ENCODE data around the gene NKAPL.
A peak's percentile ranks its signal among the peaks of the same experiment; 100 is the strongest.

Gene NKAPL

DNA sequence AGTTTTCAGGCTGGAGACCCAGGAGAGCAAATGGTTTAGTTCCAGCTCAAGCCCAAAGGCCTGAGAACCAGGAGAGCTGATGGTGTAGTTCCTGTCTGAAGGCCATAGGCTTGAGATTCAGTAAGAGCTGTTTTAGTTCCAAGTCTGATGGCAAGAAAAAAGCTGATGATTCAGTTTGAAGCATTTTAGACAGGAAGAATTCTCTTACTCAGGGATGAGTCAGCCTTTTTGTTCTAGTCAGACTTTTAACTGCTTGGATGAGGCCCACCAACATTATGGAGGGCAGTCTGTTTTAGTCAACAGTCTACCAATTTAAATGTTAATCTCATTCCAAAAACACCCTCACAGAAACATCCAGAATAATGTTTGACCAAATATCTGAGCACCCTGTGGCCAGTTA, 10.4 kb downstream of the NKAPL start:
- intact Hi-C loops (cut with DNase I; ENCODE audit: low total_unique reads), result no loop called here
- peaks cover 28 to 33% (median 32%) of the 10 kb centered on the region in 3 donors for H3K36me3 ChIP-seq
- TF ChIP-seq CTCF (IDR thresholded peaks at IDR 0.05), result no peak
- H3K27me3 ChIP-seq, result no peaks in the 10 kb centered on the region
- H3K4me3 ChIP-seq, result no peak overlapping the region
- no peak overlapping the region for H3K27ac ChIP-seq
- peaks cover 0 to 17% (median 10%) of the 10 kb centered on the region in 4 donors for H3K4me1 ChIP-seq
- no peak for DNase-seq
- no peaks in the 10 kb centered on the region for H3K9me3 ChIP-seq

- no peak for TF ChIP-seq CTCF (IDR thresholded peaks at IDR 0.05)
- Histone ChIP-seq H3K36me3 (peaks cover 56 to 62% (median 59%) of the 10 kb centered on the region in 3 donors), H3K27me3 (no peaks in the 10 kb centered on the region), H3K4me1 (no peaks in the 10 kb centered on the region), H3K9me3 (no peaks in the 10 kb centered on the region), H3K4me3 (no peak overlapping the region), H3K27ac (no peak overlapping the region)
- intact Hi-C loops (cut with DNase I; ENCODE audit: low total_unique reads), result no loop called here
- no peak for DNase-seq
Measured at GRCh38 chr6:28274888-28275287, 15.8 kb downstream of the NKAPL start.

DNA sequence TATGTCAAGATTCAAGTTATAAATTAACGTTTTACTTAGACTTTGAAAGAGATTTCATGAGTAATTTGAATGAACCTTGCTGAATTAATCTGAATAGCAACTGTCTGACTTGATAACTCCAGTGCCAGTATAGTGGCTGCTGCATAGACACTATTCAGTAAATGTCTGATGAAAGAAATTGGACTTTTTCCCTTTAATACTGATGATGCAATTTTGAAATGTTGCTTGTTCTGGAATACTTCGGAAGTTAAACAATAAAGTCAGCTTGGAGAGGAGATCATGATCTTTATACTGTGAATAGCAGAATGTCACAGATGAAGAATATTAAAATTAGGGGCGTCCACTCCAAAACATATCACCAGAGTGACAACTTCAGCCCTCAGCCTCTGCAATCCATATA, 18.6 kb downstream of the NKAPL start:
- no peak overlapping the region for H3K4me3 ChIP-seq
- peaks cover 0 to 11% (median 3%) of the 10 kb centered on the region in 4 donors for H3K4me1 ChIP-seq
- no peaks in the 10 kb centered on the region for H3K9me3 ChIP-seq
- intact Hi-C loops (cut with DNase I; ENCODE audit: low total_unique reads), result no loop called here
- no peak for TF ChIP-seq CTCF (IDR thresholded peaks at IDR 0.05)
- peaks cover 45 to 47% (median 46%) of the 10 kb centered on the region in 3 donors for H3K36me3 ChIP-seq
- H3K27me3 ChIP-seq, result no peaks in the 10 kb centered on the region
- H3K27ac ChIP-seq, result no peak overlapping the region
- no peak for DNase-seq

DNA sequence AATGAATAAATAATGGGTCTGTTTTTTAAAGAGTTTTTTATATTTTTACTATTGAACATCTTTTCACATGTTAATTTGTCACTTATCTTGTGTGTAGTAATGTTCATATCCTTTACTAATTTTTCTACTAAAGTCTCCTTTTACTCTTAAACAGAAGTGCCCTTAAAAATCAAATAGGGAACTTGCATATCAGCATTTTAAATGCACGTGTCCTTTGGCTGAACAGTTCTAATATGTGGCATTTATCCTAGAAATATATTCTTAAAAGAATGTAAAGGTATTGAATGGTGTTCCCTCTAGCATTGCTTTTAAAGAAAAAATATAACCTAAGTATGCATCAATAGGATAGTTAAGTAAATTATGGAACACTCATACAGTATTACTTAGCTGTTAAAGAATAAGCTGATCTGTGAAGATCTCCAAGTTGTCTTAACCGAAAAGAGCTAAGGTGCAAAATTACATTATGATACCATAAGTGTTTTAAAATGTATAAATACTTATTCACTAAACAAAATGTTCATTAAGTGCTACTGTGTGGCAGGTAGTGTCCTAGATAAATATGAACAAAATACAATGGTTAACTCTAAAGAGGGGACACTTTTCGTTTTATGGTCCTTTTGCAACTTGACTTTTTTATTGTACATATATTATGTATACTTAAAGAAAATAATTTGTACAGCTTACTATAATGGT, 21.6 kb downstream of the NKAPL start:
- Histone ChIP-seq H3K27ac (peak overlapping the region; percentile 59 to 74), H3K27me3 (no peaks in the 10 kb centered on the region), H3K36me3 (peaks cover 35 to 38% (median 37%) of the 10 kb centered on the region in 3 donors), H3K4me1 (peaks cover 0 to 11% (median 3%) of the 10 kb centered on the region in 4 donors), H3K9me3 (no peaks in the 10 kb centered on the region), H3K4me3 (peak overlapping the region; percentile 64 to 72)
- no peak for DNase-seq
- intact Hi-C loops (cut with DNase I; ENCODE audit: low total_unique reads), result no loop called here
- TF ChIP-seq CTCF (IDR thresholded peaks at IDR 0.05), result no peak

- H3K4me1 ChIP-seq, result peaks cover 0 to 11% (median 3%) of the 10 kb centered on the region in 4 donors
- peaks cover 30 to 38% (median 32%) of the 10 kb centered on the region in 3 donors for H3K36me3 ChIP-seq
- H3K9me3 ChIP-seq, result no peaks in the 10 kb centered on the region
- peak within 1 kb of the TSS; percentile 64 to 72 for H3K4me3 ChIP-seq
- H3K27me3 ChIP-seq, result no peaks in the 10 kb centered on the region
- TF ChIP-seq CTCF (IDR thresholded peaks at IDR 0.05), result no peak
- intact Hi-C loops (cut with DNase I; ENCODE audit: low total_unique reads), result no loop called here
- H3K27ac ChIP-seq, result peak within 1 kb of the TSS; percentile 59 to 74
- DNase-seq, result peak; percentile 51 to 79
Measured at GRCh38 chr6:28281288-28282064, 22.4 kb downstream of the NKAPL start, which contains the start of gene PGBD1. Gene PGBD1, plus strand, starts transcription at chr6:28281572. Its CDS starts 2,242 bp downstream, at chr6:28283814.
